HG03175 (cell line): Measurements from ENCODE around the gene TLR7.

Experiments used
- ATAC-seq: cut with Tn5 transposase; IDR thresholded peaks from one replicate; pipeline ENCODE4 v1.9.1; 2021; ENCODE audit warnings: mild to moderate bottlenecking, moderate library complexity; ENCODE audit not compliant: unreplicated experiment

Gene TLR7

GRCh38 chrX:12922599-12922919 is 55.7 kb downstream of the TLR7 start:
- ATAC-seq, result no peak

- no peak for ATAC-seq
Observed at GRCh38 chrX:12929701-12930100, 62.8 kb downstream of the TLR7 start.

- no peak for ATAC-seq
Observed at GRCh38 chrX:12930150-12930549, 63.3 kb downstream of the TLR7 start.

GRCh38 chrX:12932244-12932643 is 65.4 kb downstream of the TLR7 start:
- no peak for ATAC-seq

GRCh38 chrX:12934850-12935249 is 68.0 kb downstream of the TLR7 start:
- ATAC-seq, result no peak

- no peak for ATAC-seq
Observed at GRCh38 chrX:12936947-12937346, 70.1 kb downstream of the TLR7 start.
